Dermis microvascular lymphatic vessel endothelial cell (primary cell): Measurements from ENCODE around the gene FCHO2. TPM values are rescaled to one million over a fixed set of nuclear protein-coding genes. Genes with fewer than 3 reads are reported as not detected.

Experiments used
- DNase-seq, 2 donors: peaks; one replicate each; pipeline versions ENCODE4 v3.0.0 to v3.0.0-alpha.2; 2010; ENCODE audit warnings: low read depth in 2 of 2
- total RNA-seq: library from RNA; depleted of rRNA; stranded (reverse); fragments of >200 nt; gene quantifications from 2 replicates; pipeline ENCODE4 v1.2.1, GENCODE V29; 2014

FCHO2 gene
- total RNA-seq, 1 donor from 2014 or later, result 27.3 TPM

GRCh38 chr5:73135429-73136054 is 179.7 kb downstream of the FCHO2 start:
- DNase-seq, result peak in 1 of 2 donors; percentile 20

GRCh38 chr5:73136055-73136562 is 180.3 kb downstream of the FCHO2 start:
- no peak for DNase-seq

GRCh38 chr5:73137563-73138530 is 182.0 kb downstream of the FCHO2 start:
- no peak for DNase-seq

- DNase-seq, result no peak
Measured at GRCh38 chr5:73139485-73139884, 183.6 kb downstream of the FCHO2 start.

Other genes with a start within 250 kb of the FCHO2 start
- gene TNPO1, start 139.4 kb upstream of the FCHO2 start, total RNA-seq, result 269 and 330 TPM in 2 replicates
- gene TMEM171, start 164.5 kb downstream of the FCHO2 start, total RNA-seq, result 0.76 and 1.4 TPM in 2 replicates
- not detected in 2 replicates for gene TMEM174, start 217.2 kb downstream of the FCHO2 start, total RNA-seq